NB4 (cell line): ENCODE results near the gene HACD1.
A peak's percentile ranks its signal among the peaks of the same experiment; 100 is the strongest.

Experiments used
- POLR2A ChIP-seq: IDR thresholded peaks from 2 replicates; pipeline ENCODE4 v1.6.1; 2011; ENCODE audit warnings: mild to moderate bottlenecking; ENCODE audit not compliant: insufficient read length; ENCODE audit errors: extremely low read depth
- TF ChIP-seq, protein P1 (sequence below): IDR thresholded peaks from one replicate; pipeline ENCODE4 v1.5.1; 2012; ENCODE audit warnings: low read depth, low read length
- TF ChIP-seq, protein P2 (sequence below): IDR thresholded peaks from 2 replicates; pipeline ENCODE4 v1.6.1; 2011; ENCODE audit warnings: low read depth, low read length

DNA sequence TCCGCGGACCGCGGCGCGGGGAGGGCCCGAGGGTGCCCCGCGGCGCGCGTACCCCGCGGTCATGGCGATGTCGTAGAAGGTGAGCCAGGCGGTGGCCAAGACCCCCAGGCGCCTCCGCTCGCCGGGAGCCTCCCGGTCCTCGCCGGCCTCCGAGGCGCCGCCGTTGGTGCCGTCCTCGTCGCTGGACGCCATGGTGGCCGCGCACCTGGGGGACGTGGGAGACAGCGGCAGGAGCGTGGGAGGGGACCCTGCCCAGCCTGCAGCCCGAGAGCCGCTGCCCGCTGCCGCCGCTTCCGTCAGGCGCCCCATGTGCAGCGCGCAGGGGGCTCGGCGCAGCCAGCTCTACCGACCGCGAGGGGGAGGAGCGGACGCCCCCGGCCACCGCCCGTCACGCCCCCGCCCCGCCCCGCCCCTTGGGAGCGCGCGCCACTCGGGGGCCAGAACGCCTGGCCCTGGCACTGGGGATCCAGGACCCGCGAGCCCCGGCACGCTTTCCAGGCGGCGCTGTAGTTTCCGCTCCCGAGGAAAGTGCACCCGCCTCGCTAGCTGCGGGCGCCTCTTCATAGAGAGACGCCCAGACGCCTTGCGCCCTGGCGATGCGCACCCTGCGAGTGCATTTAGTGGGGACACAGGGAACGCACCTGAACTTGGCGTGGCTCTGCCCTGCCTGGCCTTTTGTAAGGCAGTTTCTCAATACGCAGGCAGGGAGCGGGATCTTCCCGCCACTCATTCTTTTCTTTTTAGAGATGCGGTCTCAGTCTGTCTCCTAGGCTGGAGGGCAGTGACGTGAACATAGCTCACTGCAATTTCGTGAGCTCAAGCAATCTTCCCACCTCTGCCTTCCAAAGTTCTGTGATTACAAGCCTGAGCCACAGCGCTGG is at the start of gene HACD1:
- TF ChIP-seq, protein P1, sequence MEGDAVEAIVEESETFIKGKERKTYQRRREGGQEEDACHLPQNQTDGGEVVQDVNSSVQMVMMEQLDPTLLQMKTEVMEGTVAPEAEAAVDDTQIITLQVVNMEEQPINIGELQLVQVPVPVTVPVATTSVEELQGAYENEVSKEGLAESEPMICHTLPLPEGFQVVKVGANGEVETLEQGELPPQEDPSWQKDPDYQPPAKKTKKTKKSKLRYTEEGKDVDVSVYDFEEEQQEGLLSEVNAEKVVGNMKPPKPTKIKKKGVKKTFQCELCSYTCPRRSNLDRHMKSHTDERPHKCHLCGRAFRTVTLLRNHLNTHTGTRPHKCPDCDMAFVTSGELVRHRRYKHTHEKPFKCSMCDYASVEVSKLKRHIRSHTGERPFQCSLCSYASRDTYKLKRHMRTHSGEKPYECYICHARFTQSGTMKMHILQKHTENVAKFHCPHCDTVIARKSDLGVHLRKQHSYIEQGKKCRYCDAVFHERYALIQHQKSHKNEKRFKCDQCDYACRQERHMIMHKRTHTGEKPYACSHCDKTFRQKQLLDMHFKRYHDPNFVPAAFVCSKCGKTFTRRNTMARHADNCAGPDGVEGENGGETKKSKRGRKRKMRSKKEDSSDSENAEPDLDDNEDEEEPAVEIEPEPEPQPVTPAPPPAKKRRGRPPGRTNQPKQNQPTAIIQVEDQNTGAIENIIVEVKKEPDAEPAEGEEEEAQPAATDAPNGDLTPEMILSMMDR, result no peak
- TF ChIP-seq, protein P2, sequence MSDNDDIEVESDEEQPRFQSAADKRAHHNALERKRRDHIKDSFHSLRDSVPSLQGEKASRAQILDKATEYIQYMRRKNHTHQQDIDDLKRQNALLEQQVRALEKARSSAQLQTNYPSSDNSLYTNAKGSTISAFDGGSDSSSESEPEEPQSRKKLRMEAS, result no peak; the same call in 1 of the 2 replicates
- peak; percentile 39 for TF ChIP-seq POLR2A
